Type B pancreatic cell (in vitro differentiated cells): ENCODE measurements around the gene PMFBP1. TPM values are rescaled to one million over a fixed set of nuclear protein-coding genes. Genes with fewer than 3 reads are reported as not detected.

ENCODE experiments used
- DNase-seq: peaks from one replicate; pipeline ENCODE4 v3.0.0; 2021; ENCODE audit warnings: mixed read lengths; ENCODE audit not compliant: unreplicated experiment; ENCODE audit errors: extremely low spot score
- H3K27ac Mint-ChIP-seq: 2 replicates; pipeline ENCODE4 v1.8.0; 2021; ENCODE audit warnings: mild to moderate bottlenecking, mixed read lengths
- H3K27me3 Mint-ChIP-seq: 2 replicates; pipeline ENCODE4 v1.8.0; 2021; ENCODE audit warnings: mixed read lengths
- H3K36me3 Mint-ChIP-seq: 2 replicates; pipeline ENCODE4 v1.8.0; 2021; ENCODE audit warnings: mixed read lengths
- H3K4me1 Mint-ChIP-seq: one replicate; pipeline ENCODE4 v1.8.0; 2021; ENCODE audit warnings: mixed read lengths; ENCODE audit not compliant: unreplicated experiment
- H3K4me3 Mint-ChIP-seq: 2 replicates; pipeline ENCODE4 v1.8.0; 2021; ENCODE audit warnings: mild to moderate bottlenecking, mixed read lengths
- H3K9me3 Mint-ChIP-seq: 2 replicates; pipeline ENCODE4 v1.8.0; 2021; ENCODE audit warnings: mixed read lengths
- total RNA-seq: library from RNA; stranded (reverse); gene quantifications from 2 replicates; pipeline ENCODE4 v1.2.1, GENCODE V29; 2021; ENCODE audit warnings: low replicate concordance
- TF ChIP-seq, protein P1 (sequence below): fragments of 200-600 bp; sonication (generic); conservative IDR thresholded peaks from 2 replicates; pipeline ENCODE4 v1.5.0; 2021; ENCODE audit warnings: antibody characterized with exemption, mild to moderate bottlenecking

PMFBP1 gene
- total RNA-seq, 1 donor from 2014 or later, result 3.8 TPM

DNA sequence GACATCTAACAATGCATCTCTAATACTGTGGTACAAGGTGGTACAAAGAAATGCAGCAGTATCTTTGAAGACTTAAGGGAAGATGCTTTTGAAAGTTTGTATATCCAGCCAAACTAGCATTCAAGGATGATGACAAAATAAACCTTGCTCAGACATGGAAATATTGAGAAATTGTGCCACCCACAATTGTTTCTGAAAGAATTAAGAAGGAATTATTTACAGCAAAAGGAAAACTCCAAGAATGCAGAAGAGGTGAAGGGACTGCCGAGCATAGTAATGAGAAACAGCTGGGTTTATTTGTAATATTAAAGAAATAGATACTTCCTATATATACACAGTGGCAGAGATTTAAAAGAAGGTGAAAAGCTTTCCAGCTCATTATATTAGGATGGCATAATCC, 29.5 kb downstream of the PMFBP1 start:
- no peaks in the 10 kb centered on the region for H3K27me3 Mint-ChIP-seq
- no peaks in the 10 kb centered on the region for H3K4me1 Mint-ChIP-seq
- DNase-seq, result no peak
- H3K9me3 Mint-ChIP-seq, result no peaks in the 10 kb centered on the region
- no peak overlapping the region for H3K4me3 Mint-ChIP-seq
- no peaks in the 10 kb centered on the region for H3K36me3 Mint-ChIP-seq
- TF ChIP-seq, protein P1, sequence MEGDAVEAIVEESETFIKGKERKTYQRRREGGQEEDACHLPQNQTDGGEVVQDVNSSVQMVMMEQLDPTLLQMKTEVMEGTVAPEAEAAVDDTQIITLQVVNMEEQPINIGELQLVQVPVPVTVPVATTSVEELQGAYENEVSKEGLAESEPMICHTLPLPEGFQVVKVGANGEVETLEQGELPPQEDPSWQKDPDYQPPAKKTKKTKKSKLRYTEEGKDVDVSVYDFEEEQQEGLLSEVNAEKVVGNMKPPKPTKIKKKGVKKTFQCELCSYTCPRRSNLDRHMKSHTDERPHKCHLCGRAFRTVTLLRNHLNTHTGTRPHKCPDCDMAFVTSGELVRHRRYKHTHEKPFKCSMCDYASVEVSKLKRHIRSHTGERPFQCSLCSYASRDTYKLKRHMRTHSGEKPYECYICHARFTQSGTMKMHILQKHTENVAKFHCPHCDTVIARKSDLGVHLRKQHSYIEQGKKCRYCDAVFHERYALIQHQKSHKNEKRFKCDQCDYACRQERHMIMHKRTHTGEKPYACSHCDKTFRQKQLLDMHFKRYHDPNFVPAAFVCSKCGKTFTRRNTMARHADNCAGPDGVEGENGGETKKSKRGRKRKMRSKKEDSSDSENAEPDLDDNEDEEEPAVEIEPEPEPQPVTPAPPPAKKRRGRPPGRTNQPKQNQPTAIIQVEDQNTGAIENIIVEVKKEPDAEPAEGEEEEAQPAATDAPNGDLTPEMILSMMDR, result no peak
- no peak overlapping the region for H3K27ac Mint-ChIP-seq

DNA sequence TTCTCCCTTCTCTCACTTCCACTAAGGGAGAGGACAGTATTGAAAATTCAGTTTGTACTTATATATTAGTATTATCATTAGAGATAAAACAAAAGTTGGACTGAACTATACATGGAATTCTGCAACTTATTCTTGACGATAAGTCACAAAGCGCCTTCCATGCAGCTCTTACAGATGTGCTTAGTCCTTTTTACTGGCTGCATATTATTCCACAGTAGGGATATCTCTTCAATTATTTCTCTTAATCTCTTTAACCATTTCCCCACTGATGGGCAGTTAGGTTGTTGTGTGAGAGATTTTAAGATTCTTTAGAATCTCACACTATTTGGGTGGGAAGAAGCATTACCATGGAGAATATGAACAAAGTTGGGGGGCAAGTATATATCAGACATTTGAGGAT, 32.0 kb downstream of the PMFBP1 start:
- Mint-ChIP-seq H3K4me3 (no peak overlapping the region), H3K9me3 (no peaks in the 10 kb centered on the region), H3K4me1 (no peaks in the 10 kb centered on the region), H3K36me3 (no peaks in the 10 kb centered on the region), H3K27me3 (no peaks in the 10 kb centered on the region), H3K27ac (no peak overlapping the region)
- TF ChIP-seq, protein P1, result no peak
- DNase-seq, result no peak

DNA sequence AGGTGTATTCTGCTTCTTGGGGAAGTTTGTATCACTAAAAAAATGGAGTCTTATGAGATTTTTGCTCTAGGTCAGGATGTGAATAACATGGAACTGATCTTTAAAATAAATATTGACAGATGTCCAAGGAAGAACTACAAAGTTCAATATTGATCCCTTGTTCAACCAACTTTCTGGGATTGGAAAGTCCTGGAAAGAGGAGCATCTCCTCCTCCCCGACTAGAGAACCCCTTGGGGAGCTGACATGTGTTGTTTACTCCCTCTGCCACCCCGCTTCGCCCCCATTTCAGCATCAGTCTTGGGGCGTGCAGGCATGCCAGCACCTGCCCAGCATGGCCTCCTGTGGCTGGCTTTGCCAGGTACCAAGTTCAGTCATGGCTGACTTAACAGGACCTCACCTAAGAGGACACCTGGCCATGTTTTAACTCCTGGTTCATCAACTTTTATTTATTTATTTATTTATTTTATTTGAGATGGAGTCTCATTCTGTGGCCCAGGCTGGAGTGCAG, 33.8 kb downstream of the PMFBP1 start:
- H3K27me3 Mint-ChIP-seq, result no peaks in the 10 kb centered on the region
- TF ChIP-seq, protein P1, result no peak
- no peaks in the 10 kb centered on the region for H3K9me3 Mint-ChIP-seq
- H3K4me1 Mint-ChIP-seq, result no peaks in the 10 kb centered on the region
- no peak for DNase-seq
- no peaks in the 10 kb centered on the region for H3K36me3 Mint-ChIP-seq
- H3K4me3 Mint-ChIP-seq, result no peak overlapping the region
- H3K27ac Mint-ChIP-seq, result no peak overlapping the region

DNA sequence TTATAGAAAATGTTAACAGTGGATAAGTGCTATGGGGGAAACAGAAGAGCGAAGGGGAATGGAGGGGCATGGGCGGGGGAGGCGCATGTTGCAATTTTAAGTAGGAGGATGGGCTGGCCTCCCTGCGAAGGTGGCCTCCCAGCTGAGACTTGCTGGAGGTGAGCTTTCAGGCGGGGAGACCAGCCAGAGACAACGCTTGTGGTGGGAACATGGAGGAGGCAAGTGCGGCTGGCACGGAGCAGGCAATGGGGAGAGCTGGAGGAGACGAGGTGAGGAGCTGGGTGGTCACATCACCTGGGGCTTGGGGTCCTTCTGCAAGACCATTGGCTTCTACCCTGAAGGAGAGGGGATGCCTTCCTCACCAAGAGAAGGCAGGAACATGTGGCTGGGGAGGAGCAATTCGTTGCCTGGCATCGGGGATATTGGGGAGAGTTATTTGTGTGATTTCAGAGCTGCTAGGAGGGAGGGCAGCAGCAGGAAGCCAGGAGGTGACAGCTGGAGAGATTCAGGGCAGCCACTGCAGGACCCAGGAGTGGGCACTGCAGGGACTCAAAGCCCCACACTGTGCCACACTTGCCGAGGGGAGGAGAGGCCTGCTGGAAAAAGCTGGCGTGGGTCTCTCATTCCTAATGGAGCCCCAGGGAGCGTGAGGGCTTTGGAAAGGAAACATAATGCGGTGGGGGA, 34.4 kb downstream of the PMFBP1 start:
- H3K27me3 Mint-ChIP-seq, result no peaks in the 10 kb centered on the region
- H3K4me3 Mint-ChIP-seq, result no peak overlapping the region
- H3K27ac Mint-ChIP-seq, result no peak overlapping the region
- no peak for DNase-seq
- H3K9me3 Mint-ChIP-seq, result no peaks in the 10 kb centered on the region
- TF ChIP-seq, protein P1, result no peak
- H3K36me3 Mint-ChIP-seq, result no peaks in the 10 kb centered on the region
- H3K4me1 Mint-ChIP-seq, result no peaks in the 10 kb centered on the region

DNA sequence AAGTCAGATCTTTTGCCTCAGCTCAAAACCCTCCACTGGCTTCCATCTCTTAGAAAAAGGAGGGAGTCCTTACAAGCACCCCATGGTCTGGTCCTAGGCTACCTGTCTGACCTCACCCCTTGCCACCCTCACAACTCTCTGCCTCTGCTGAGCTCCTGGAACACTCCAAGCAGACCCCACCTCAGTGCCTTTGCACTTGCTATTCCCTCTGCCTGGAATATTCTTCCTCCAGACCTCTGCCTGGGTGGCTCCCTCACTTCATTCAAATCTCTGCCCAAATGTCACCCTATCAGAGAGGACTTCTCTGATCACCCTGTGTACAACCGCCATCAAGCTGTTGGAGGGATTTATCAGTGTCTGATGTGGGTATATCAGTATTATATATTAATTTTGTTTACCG, 37.4 kb downstream of the PMFBP1 start:
- no peaks in the 10 kb centered on the region for H3K36me3 Mint-ChIP-seq
- no peak overlapping the region for H3K27ac Mint-ChIP-seq
- TF ChIP-seq, protein P1, result no peak
- no peaks in the 10 kb centered on the region for H3K9me3 Mint-ChIP-seq
- H3K4me1 Mint-ChIP-seq, result no peaks in the 10 kb centered on the region
- DNase-seq, result no peak
- H3K4me3 Mint-ChIP-seq, result no peak overlapping the region
- H3K27me3 Mint-ChIP-seq, result no peaks in the 10 kb centered on the region
